ENCODE measurements around the gene CCDC170.

Gene CCDC170

DNA sequence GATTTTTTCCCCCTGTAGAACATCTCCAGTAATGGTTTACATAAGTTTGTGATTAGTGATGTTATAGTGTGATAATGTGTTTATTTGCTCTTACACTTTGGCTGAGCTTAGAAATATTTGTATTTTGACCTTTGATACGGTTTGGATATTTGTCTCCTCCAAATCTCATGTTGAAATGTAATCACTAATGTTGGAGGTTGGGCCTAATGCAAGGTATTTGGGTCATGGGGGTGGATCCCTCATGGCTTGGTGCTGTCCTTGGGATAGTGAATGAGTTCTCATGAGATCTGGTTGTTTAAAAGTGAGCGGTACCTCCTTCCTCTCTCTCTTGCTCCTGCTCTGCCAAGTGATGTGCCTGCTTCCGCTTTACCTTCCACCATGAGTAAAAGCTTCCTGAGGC, 147.2 kb downstream of the CCDC170 start:
- Histone ChIP-seq H3K4me3 (ENCODE audit: low read length) (no peak overlapping the region), H3K9me3 (replicated peaks; ENCODE audit: low read length) (no peaks in the 10 kb centered on the region), H3K27me3 (ENCODE audit: control insufficient read depth, insufficient read depth, low read length) (no peaks in the 10 kb centered on the region), H3K4me1 (ENCODE audit: control insufficient read depth, insufficient read depth, low read length) (no peaks in the 10 kb centered on the region), H3K4me2 (ENCODE audit: low read length) (no peak overlapping the region), H3K9ac (ENCODE audit: low read depth, low read length) (no peak overlapping the region), H3K36me3 (ENCODE audit: insufficient read depth, low read length) (no peaks in the 10 kb centered on the region)

DNA sequence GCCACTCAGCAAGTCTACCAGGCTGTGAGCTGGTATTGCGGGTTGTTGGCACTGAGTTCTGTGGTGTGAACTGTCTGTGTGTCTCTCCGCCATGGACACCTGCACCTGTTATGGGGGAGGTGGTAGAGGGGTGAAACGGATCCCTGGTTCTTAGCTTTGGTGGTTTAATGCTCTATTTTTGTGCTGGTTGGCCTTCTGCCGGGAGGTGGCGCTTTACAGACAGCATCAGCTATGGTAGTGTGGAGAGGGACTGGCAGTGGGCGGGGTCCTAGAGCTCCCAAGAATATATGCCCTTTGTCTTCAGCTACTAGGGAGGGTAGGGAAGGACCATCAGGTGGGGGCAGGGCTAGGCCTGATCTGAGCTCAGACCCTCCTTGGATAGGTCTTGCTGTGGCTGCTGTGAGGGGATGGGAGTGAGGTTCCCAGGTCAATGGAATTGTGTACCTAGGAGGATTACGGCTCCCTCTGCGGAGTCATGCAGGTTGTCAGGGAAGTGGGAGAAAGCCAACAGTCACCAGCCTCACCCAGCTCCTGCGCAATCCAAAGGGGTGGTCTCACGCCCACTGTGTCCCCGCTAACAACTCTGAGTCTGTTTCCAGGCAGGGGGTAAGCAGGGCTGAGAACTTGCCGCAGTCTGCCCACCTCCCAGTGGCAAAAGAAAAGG, 154.3 kb downstream of the CCDC170 start:
- no peak overlapping the region for H3K4me2 ChIP-seq (ENCODE audit: low read length)
- no peaks in the 10 kb centered on the region for H3K9me3 ChIP-seq (replicated peaks; ENCODE audit: low read length)
- no peaks in the 10 kb centered on the region for H3K36me3 ChIP-seq (ENCODE audit: insufficient read depth, low read length)
- H3K9ac ChIP-seq (ENCODE audit: low read depth, low read length): no peak overlapping the region
- no peaks in the 10 kb centered on the region for H3K27me3 ChIP-seq (ENCODE audit: control insufficient read depth, insufficient read depth, low read length)
- no peak overlapping the region for H3K4me3 ChIP-seq (ENCODE audit: low read length)
- no peaks in the 10 kb centered on the region for H3K4me1 ChIP-seq (ENCODE audit: control insufficient read depth, insufficient read depth, low read length)

DNA sequence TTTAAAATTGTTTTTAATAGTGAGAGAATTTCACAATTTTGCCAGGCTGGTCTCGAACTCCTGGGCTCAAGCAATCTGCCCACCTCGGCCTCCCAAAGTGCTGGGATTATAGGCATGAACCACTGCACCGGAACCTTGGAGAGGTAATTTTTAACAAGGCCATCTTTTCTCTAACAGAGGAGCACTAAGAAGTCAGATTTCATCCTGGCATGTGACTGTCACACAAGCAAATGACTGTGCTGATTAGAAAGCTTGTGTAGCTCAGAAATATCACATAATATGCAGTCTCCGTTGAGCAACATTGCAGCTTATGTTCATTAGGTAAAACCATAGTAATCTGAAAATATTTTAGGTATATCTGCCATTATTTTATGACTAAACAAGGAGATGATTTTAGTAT, 156.0 kb downstream of the CCDC170 start:
- Histone ChIP-seq H3K4me2 (ENCODE audit: low read length) (no peak overlapping the region), H3K9me3 (replicated peaks; ENCODE audit: low read length) (no peaks in the 10 kb centered on the region), H3K27me3 (ENCODE audit: control insufficient read depth, insufficient read depth, low read length) (no peaks in the 10 kb centered on the region), H3K4me1 (ENCODE audit: control insufficient read depth, insufficient read depth, low read length) (no peaks in the 10 kb centered on the region), H3K4me3 (ENCODE audit: low read length) (no peak overlapping the region), H3K36me3 (ENCODE audit: insufficient read depth, low read length) (no peaks in the 10 kb centered on the region), H3K9ac (ENCODE audit: low read depth, low read length) (no peak overlapping the region)

DNA sequence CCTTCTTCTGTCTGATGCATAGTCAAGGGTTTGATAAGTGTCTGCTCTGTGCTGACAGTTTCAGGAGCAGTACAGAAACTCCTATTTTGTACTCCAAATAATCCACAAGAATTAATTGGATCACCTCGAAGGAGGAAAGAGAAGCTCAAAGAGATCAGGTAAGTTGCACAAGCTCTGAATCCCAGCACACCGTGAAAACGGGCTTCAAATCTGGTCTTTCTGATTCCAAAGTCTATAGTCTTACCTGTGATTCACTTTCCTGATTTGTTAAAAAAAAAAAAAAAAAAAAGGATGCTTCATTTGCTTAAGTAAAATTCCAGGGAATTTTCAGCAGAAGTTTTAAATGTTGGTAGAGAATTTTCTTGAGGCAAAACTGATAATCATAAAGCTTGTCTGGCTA, 157.8 kb downstream of the CCDC170 start:
- no peaks in the 10 kb centered on the region for H3K9me3 ChIP-seq (replicated peaks; ENCODE audit: low read length)
- H3K9ac ChIP-seq (ENCODE audit: low read depth, low read length): no peak overlapping the region
- no peak overlapping the region for H3K4me3 ChIP-seq (ENCODE audit: low read length)
- no peaks in the 10 kb centered on the region for H3K27me3 ChIP-seq (ENCODE audit: control insufficient read depth, insufficient read depth, low read length)
- H3K4me2 ChIP-seq (ENCODE audit: low read length): no peak overlapping the region
- no peaks in the 10 kb centered on the region for H3K36me3 ChIP-seq (ENCODE audit: insufficient read depth, low read length)
- H3K4me1 ChIP-seq (ENCODE audit: control insufficient read depth, insufficient read depth, low read length): no peaks in the 10 kb centered on the region

DNA sequence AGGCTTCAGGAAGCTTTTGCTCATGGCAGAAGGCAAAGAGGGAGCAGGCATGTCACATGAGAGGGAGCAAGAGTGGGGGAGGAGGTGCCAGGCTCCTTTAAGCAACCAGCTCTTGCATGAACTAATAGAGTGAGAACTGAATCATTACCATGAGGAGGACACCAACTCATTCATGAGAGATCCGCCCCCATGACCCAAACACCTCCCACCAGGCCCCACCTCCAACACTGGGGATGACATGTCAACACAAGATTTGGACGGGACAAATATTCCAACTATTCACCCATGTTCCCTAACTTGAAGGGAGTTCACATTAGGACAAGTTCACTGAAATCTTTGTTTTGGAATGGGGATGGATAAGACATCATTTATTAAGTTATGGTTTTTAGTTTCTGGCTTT, 158.5 kb downstream of the CCDC170 start:
- no peaks in the 10 kb centered on the region for H3K27me3 ChIP-seq (ENCODE audit: control insufficient read depth, insufficient read depth, low read length)
- no peak overlapping the region for H3K4me2 ChIP-seq (ENCODE audit: low read length)
- H3K36me3 ChIP-seq (ENCODE audit: insufficient read depth, low read length): no peaks in the 10 kb centered on the region
- H3K9me3 ChIP-seq (replicated peaks; ENCODE audit: low read length): no peaks in the 10 kb centered on the region
- H3K4me3 ChIP-seq (ENCODE audit: low read length): no peak overlapping the region
- no peaks in the 10 kb centered on the region for H3K4me1 ChIP-seq (ENCODE audit: control insufficient read depth, insufficient read depth, low read length)
- no peak overlapping the region for H3K9ac ChIP-seq (ENCODE audit: low read depth, low read length)

DNA sequence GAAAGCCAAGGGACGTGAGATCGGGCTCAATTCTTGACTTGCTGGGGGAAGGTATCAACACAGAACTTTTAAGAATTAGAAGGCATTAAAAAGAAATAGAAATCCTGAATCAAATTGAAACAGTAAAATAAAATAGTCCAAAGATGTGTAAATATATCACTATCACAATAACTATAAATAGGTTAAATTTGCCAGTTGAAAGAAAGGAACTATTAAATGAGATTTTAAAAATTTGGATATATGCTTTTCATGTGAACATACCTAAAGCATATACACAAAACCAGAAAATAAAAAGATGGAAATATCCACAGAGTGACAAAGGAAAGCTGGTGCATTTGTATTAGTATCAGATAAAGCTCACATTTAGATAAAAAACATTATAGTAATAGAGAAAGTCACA, 161.3 kb downstream of the CCDC170 start:
- H3K4me3 ChIP-seq (ENCODE audit: low read length): no peak overlapping the region
- no peak overlapping the region for H3K9ac ChIP-seq (ENCODE audit: low read depth, low read length)
- H3K9me3 ChIP-seq (replicated peaks; ENCODE audit: low read length): no peaks in the 10 kb centered on the region
- H3K4me2 ChIP-seq (ENCODE audit: low read length): no peak overlapping the region
- H3K27me3 ChIP-seq (ENCODE audit: control insufficient read depth, insufficient read depth, low read length): no peaks in the 10 kb centered on the region
- no peaks in the 10 kb centered on the region for H3K36me3 ChIP-seq (ENCODE audit: insufficient read depth, low read length)
- H3K4me1 ChIP-seq (ENCODE audit: control insufficient read depth, insufficient read depth, low read length): no peaks in the 10 kb centered on the region

DNA sequence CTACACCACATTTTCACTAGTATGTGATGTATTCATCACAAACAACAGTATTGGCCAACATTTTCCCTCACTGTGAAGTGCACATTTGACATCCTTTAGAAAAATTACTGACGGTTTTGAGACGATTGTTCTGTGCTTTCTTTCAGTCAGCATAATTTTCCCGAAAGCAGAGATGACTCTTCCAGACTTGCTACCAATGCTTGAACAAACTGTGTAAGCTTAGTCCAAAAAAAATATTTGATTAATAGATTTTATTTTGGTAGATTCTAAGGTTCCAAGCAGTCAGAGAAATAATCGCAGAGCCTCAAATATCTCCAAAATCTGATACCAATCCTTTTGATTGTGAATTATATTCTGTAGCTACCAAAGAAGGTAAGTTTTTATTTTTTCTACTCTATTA, 162.6 kb downstream of the CCDC170 start:
- Histone ChIP-seq H3K36me3 (ENCODE audit: insufficient read depth, low read length) (no peaks in the 10 kb centered on the region), H3K4me1 (ENCODE audit: control insufficient read depth, insufficient read depth, low read length) (no peaks in the 10 kb centered on the region), H3K9ac (ENCODE audit: low read depth, low read length) (no peak overlapping the region), H3K4me2 (ENCODE audit: low read length) (no peak overlapping the region), H3K9me3 (replicated peaks; ENCODE audit: low read length) (no peaks in the 10 kb centered on the region), H3K4me3 (ENCODE audit: low read length) (no peak overlapping the region), H3K27me3 (ENCODE audit: control insufficient read depth, insufficient read depth, low read length) (no peaks in the 10 kb centered on the region)

DNA sequence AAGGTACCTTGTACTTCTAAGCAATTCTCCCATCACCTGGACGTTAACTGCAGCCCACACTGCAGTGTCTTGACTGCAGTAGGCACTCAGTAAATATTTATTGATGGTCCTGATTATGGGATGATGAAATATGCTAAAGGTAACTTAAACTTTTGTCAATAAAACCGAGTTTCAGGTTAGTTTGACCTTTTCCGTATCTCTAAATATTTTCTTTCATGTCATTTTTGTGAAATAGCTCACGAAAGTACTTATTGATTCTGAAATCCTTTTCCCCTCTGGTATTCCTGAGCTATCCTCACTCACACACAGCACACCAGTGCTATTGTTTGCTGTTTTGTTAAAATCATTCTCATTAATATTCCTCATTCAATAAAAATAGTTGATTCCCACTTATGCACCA, 164.3 kb downstream of the CCDC170 start:
- H3K4me2 ChIP-seq (ENCODE audit: low read length): no peak overlapping the region

DNA sequence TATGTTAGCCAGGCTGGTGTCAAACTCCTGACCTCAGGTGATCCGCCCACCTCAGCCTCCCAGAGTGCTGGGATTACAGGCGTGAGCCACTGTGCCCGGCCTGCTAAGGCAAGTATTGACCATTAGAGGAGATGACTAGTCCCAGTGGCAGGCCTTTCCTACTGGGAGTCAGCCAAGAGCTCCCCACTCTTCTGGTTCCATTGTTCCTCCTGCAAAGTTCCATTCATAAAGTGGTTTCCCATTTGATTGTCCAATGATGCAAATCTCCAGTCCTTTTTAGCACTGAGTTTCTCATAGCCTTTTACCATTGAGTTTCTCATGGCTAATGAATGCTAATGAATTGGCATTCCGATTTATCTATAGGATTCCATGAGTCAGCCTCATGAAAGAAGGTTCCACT, 165.4 kb downstream of the CCDC170 start:
- H3K36me3 ChIP-seq (ENCODE audit: insufficient read depth, low read length): no peaks in the 10 kb centered on the region
- H3K4me2 ChIP-seq (ENCODE audit: low read length): no peak overlapping the region
- no peak overlapping the region for H3K4me3 ChIP-seq (ENCODE audit: low read length)
- H3K9me3 ChIP-seq (replicated peaks; ENCODE audit: low read length): no peaks in the 10 kb centered on the region
- H3K4me1 ChIP-seq (ENCODE audit: control insufficient read depth, insufficient read depth, low read length): no peaks in the 10 kb centered on the region
- H3K27me3 ChIP-seq (ENCODE audit: control insufficient read depth, insufficient read depth, low read length): no peaks in the 10 kb centered on the region
- H3K9ac ChIP-seq (ENCODE audit: low read depth, low read length): no peak overlapping the region

More for the DNA sequence above, 164.3 kb downstream of the CCDC170 start:
- Histone ChIP-seq H3K36me3 (ENCODE audit: insufficient read depth, low read length) (no peaks in the 10 kb centered on the region), H3K4me1 (ENCODE audit: control insufficient read depth, insufficient read depth, low read length) (no peaks in the 10 kb centered on the region), H3K9ac (ENCODE audit: low read depth, low read length) (no peak overlapping the region), H3K4me3 (ENCODE audit: low read length) (no peak overlapping the region), H3K27me3 (ENCODE audit: control insufficient read depth, insufficient read depth, low read length) (no peaks in the 10 kb centered on the region), H3K9me3 (replicated peaks; ENCODE audit: low read length) (no peaks in the 10 kb centered on the region)

DNA sequence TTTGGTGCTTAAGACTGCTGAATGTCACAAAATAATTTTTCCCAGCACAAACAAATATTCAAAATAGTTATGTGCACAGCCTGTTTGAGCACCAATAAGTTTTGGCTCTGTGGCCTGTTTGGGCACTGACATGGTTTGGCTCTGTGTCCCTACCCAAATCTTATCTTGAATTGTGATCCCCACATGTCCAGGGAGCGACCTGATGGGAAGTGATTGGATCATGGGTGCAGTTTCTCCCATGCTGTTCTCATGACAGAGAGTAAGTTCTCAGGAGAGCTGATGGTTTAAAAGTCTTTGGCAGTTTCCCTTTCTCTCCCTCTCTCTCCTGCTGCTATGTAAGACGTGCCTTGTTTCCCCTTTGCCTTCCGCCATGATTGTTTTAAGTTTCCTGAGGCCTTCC, 167.7 kb downstream of the CCDC170 start:
- Histone ChIP-seq H3K9me3 (replicated peaks; ENCODE audit: low read length) (no peaks in the 10 kb centered on the region), H3K9ac (ENCODE audit: low read depth, low read length) (no peak overlapping the region), H3K27me3 (ENCODE audit: control insufficient read depth, insufficient read depth, low read length) (peaks cover 11% of the 10 kb centered on the region), H3K36me3 (ENCODE audit: insufficient read depth, low read length) (no peaks in the 10 kb centered on the region), H3K4me1 (ENCODE audit: control insufficient read depth, insufficient read depth, low read length) (no peaks in the 10 kb centered on the region), H3K4me2 (ENCODE audit: low read length) (no peak overlapping the region), H3K4me3 (ENCODE audit: low read length) (no peak overlapping the region)

DNA sequence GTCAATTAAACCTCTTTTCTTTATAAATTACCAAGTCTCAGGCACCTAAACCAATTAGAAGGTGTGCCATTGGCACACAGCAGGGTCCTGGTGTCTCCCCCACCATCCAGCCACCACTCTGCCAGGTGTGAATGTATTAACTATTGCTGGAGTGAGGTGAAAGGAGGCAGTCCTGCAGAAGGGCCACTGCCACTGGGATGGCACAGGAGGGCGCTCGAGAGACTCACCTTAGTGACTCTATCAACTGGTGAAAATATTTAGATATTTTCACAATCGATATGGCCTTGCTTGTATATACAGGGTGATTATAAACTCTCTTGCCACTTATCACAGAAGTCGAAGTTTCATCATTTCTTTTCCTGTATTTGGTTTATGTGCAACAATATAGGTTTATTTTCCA, 168.1 kb downstream of the CCDC170 start:
- H3K27me3 ChIP-seq (ENCODE audit: control insufficient read depth, insufficient read depth, low read length): peaks cover 11% of the 10 kb centered on the region
- no peak overlapping the region for H3K4me2 ChIP-seq (ENCODE audit: low read length)
- H3K36me3 ChIP-seq (ENCODE audit: insufficient read depth, low read length): no peaks in the 10 kb centered on the region
- H3K4me1 ChIP-seq (ENCODE audit: control insufficient read depth, insufficient read depth, low read length): no peaks in the 10 kb centered on the region
- H3K9me3 ChIP-seq (replicated peaks; ENCODE audit: low read length): no peaks in the 10 kb centered on the region
- no peak overlapping the region for H3K4me3 ChIP-seq (ENCODE audit: low read length)
- no peak overlapping the region for H3K9ac ChIP-seq (ENCODE audit: low read depth, low read length)

DNA sequence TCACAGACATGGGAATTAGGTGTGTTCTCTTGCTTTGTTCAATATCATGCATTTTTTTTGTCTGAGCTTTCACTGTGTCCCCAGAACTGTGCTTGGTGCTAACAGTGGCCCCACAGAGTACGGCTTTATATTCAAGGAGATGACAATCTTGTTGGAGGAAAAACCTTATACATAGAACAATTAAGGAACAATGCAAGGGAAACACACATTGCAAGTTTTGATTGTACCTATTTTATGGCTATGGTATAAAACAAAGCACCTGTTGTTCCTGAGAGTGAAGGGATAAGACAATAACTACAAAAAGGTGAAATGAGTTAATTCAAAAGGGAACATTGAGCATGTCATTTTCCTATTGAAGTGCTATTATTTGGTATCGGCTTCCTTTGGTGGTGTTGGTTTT, 169.7 kb downstream of the CCDC170 start:
- Histone ChIP-seq H3K27me3 (ENCODE audit: control insufficient read depth, insufficient read depth, low read length) (peaks cover 11% of the 10 kb centered on the region), H3K9ac (ENCODE audit: low read depth, low read length) (no peak overlapping the region), H3K9me3 (replicated peaks; ENCODE audit: low read length) (no peaks in the 10 kb centered on the region), H3K36me3 (ENCODE audit: insufficient read depth, low read length) (no peaks in the 10 kb centered on the region), H3K4me3 (ENCODE audit: low read length) (no peak overlapping the region), H3K4me1 (ENCODE audit: control insufficient read depth, insufficient read depth, low read length) (peaks cover 2% of the 10 kb centered on the region), H3K4me2 (ENCODE audit: low read length) (no peak overlapping the region)
